ENCODE data around the gene XRCC3.
"Not testable (repeated sequence)": the region's sequence is repeated elsewhere in the genome, so short reads cannot be mapped to it uniquely, and the experiment has no call there.

XRCC3 gene

GRCh38 chr14:103695296-103696069 lies 19.8 kb downstream of the XRCC3 start:
- Histone ChIP-seq H3K27me3 (ENCODE audit: control insufficient read depth in 5 of 5, insufficient read depth in 4 of 5, low read length in 5 of 5) (no peaks in the 10 kb centered on the region), H3K27ac (ENCODE audit: low read depth, low read length) (no peak overlapping the region), H3K36me3 (ENCODE audit: control insufficient read depth in 5 of 5, insufficient read depth in 5 of 5, low read length in 5 of 5) (peaks cover 0 to 73% (median 45%) of the 10 kb centered on the region in 5 donors), H3K9me3 (ENCODE audit: control insufficient read depth in 5 of 5, low read length in 5 of 5) (no peaks in the 10 kb centered on the region), H3K4me1 (ENCODE audit: control insufficient read depth in 5 of 5, insufficient read depth in 5 of 5, low read length in 5 of 5) (peaks cover 10 to 51% (median 43%) of the 10 kb centered on the region in 5 donors), H3K4me3 (ENCODE audit: low read depth in 1 of 5, low read length in 5 of 5) (no peak overlapping the region), H3K9ac (ENCODE audit: low read length in 5 of 5) (no peak overlapping the region)

GRCh38 chr14:103694572-103695026 lies 20.7 kb downstream of the XRCC3 start:
- Histone ChIP-seq H3K4me1 (ENCODE audit: control insufficient read depth in 5 of 5, insufficient read depth in 5 of 5, low read length in 5 of 5) (peaks cover 10 to 43% (median 35%) of the 10 kb centered on the region in 5 donors), H3K9ac (ENCODE audit: low read length in 5 of 5) (no peak overlapping the region), H3K36me3 (ENCODE audit: control insufficient read depth in 5 of 5, insufficient read depth in 5 of 5, low read length in 5 of 5) (peaks cover 0 to 72% (median 48%) of the 10 kb centered on the region in 5 donors), H3K9me3 (ENCODE audit: control insufficient read depth in 5 of 5, low read length in 5 of 5) (no peaks in the 10 kb centered on the region), H3K27me3 (ENCODE audit: control insufficient read depth in 5 of 5, insufficient read depth in 4 of 5, low read length in 5 of 5) (no peaks in the 10 kb centered on the region), H3K27ac (ENCODE audit: low read depth, low read length) (no peak overlapping the region), H3K4me3 (ENCODE audit: low read depth in 1 of 5, low read length in 5 of 5) (no peak overlapping the region)

DNA sequence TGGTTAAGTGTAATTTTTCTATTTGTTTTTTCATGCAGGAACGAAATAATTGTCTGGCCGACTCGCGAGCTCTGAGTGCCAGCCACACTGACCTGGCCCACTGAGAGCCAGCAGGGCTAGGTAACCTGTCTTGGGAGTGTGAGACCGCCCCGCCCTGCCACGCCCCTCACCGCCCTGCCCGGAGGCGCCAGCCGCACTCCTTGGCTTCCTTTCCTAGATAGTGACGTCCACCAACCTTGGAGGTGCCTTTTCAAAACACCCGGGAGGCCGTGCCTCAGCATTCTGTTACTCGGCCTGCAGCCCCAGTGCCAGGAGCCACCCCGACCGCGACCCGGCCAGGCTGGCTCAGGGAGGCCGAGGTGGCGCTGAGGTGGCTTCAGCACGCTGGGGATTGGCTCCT lies 21.7 kb downstream of the XRCC3 start:
- no peaks in the 10 kb centered on the region for H3K27me3 ChIP-seq (ENCODE audit: control insufficient read depth in 5 of 5, insufficient read depth in 4 of 5, low read length in 5 of 5)
- H3K36me3 ChIP-seq (ENCODE audit: control insufficient read depth in 5 of 5, insufficient read depth in 5 of 5, low read length in 5 of 5) = peaks cover 0 to 71% (median 43%) of the 10 kb centered on the region in 5 donors
- H3K4me1 ChIP-seq (ENCODE audit: control insufficient read depth in 5 of 5, insufficient read depth in 5 of 5, low read length in 5 of 5) = peaks cover 13 to 41% (median 38%) of the 10 kb centered on the region in 5 donors
- H3K27ac ChIP-seq (ENCODE audit: low read depth, low read length) = no peak overlapping the region
- H3K4me3 ChIP-seq (ENCODE audit: low read depth in 1 of 5, low read length in 5 of 5) = no peak overlapping the region
- no peaks in the 10 kb centered on the region for H3K9me3 ChIP-seq (ENCODE audit: control insufficient read depth in 5 of 5, low read length in 5 of 5)
- no peak overlapping the region for H3K9ac ChIP-seq (ENCODE audit: low read length in 5 of 5)

DNA sequence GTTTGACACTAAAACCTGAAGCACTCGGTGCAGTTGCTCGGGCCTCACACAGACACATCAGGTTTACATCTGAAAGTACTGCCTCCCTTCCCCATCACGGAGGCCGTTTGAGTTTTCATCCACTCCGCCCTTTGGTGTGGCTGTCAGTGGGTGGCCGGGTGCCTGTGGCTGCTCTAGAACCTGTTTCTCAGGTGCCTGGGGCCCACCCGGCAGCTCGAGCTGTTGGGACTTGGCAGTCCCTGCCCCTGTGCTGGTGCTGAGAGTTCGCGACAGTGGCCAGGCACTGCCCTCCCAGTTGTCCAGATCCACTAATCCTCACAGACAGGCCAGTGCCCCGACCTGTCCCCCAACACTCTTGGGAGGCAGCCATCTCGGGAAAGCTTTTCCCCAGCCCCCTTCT lies 22.4 kb downstream of the XRCC3 start:
- Histone ChIP-seq H3K9me3 (ENCODE audit: control insufficient read depth in 5 of 5, low read length in 5 of 5) (no peaks in the 10 kb centered on the region), H3K9ac (ENCODE audit: low read length in 5 of 5) (no peak overlapping the region), H3K27me3 (ENCODE audit: control insufficient read depth in 5 of 5, insufficient read depth in 4 of 5, low read length in 5 of 5) (no peaks in the 10 kb centered on the region), H3K36me3 (ENCODE audit: control insufficient read depth in 5 of 5, insufficient read depth in 5 of 5, low read length in 5 of 5) (peaks cover 0 to 71% (median 45%) of the 10 kb centered on the region in 5 donors), H3K4me3 (ENCODE audit: low read depth in 1 of 5, low read length in 5 of 5) (no peak overlapping the region), H3K4me1 (ENCODE audit: control insufficient read depth in 5 of 5, insufficient read depth in 5 of 5, low read length in 5 of 5) (peaks cover 13 to 36% (median 32%) of the 10 kb centered on the region in 5 donors), H3K27ac (ENCODE audit: low read depth, low read length) (no peak overlapping the region)

DNA sequence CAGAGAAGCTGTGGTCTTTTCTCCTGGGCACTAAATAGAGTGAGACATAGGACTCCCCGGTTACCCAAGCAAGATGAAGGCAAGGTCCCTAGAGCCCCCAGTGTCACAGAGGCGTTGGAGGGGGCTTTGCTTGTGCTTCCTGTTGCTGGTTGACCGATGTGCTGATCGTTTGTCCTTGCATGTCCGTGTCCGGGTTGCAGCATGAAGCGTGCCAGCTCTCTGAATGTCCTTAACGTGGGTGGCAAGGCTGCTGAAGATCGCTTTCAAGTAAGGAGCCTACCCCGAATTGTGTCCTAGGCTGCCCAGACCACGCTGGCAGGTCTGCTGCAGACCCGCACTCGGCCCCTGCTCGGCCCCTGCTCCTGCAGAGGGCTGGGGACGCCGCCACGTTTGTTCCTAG lies 23.1 kb downstream of the XRCC3 start:
- H3K36me3 ChIP-seq (ENCODE audit: control insufficient read depth in 5 of 5, insufficient read depth in 5 of 5, low read length in 5 of 5) = peaks cover 0 to 68% (median 46%) of the 10 kb centered on the region in 5 donors
- no peak overlapping the region for H3K9ac ChIP-seq (ENCODE audit: low read length in 5 of 5)
- no peaks in the 10 kb centered on the region for H3K27me3 ChIP-seq (ENCODE audit: control insufficient read depth in 5 of 5, insufficient read depth in 4 of 5, low read length in 5 of 5)
- H3K4me1 ChIP-seq (ENCODE audit: control insufficient read depth in 5 of 5, insufficient read depth in 5 of 5, low read length in 5 of 5) = peaks cover 8 to 33% (median 26%) of the 10 kb centered on the region in 5 donors
- no peak overlapping the region for H3K4me3 ChIP-seq (ENCODE audit: low read depth in 1 of 5, low read length in 5 of 5)
- no peak overlapping the region for H3K27ac ChIP-seq (ENCODE audit: low read depth, low read length)
- H3K9me3 ChIP-seq (ENCODE audit: control insufficient read depth in 5 of 5, low read length in 5 of 5) = no peaks in the 10 kb centered on the region

DNA sequence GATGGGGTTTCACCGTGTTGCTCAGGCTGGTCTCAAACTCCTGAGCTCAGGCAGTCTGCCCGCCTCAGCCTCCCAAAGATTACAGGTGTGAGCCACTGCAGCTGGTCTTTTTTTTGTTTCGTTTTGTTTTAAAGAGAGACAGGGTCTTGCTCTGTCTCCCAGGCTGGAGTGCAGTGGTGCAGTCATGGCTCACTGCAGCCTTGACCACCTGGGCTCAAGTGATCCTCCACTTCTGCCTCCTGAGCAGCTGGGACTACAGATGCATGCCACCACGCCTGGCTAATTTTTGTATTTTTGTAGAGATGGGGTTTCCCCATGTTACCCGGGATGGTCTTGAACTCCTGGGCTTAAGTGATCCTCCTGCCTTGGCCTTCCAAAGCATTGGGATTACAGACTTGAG lies 23.6 kb downstream of the XRCC3 start:
- H3K27me3 ChIP-seq (ENCODE audit: control insufficient read depth in 5 of 5, insufficient read depth in 4 of 5, low read length in 5 of 5); H3K4me3 ChIP-seq (ENCODE audit: low read depth in 1 of 5, low read length in 5 of 5); H3K9ac ChIP-seq (ENCODE audit: low read length in 5 of 5); H3K9me3 ChIP-seq (ENCODE audit: control insufficient read depth in 5 of 5, low read length in 5 of 5); H3K27ac ChIP-seq (ENCODE audit: low read depth, low read length): not testable (repeated sequence)
- H3K36me3 ChIP-seq (ENCODE audit: control insufficient read depth in 5 of 5, insufficient read depth in 5 of 5, low read length in 5 of 5) = peaks cover 0 to 73% (median 51%) of the 10 kb centered on the region in 5 donors
- peaks cover 8 to 33% (median 26%) of the 10 kb centered on the region in 5 donors for H3K4me1 ChIP-seq (ENCODE audit: control insufficient read depth in 5 of 5, insufficient read depth in 5 of 5, low read length in 5 of 5)

GRCh38 chr14:103690332-103690731 lies 24.9 kb downstream of the XRCC3 start:
- H3K4me3 ChIP-seq (ENCODE audit: low read depth in 1 of 5, low read length in 5 of 5) = no peak overlapping the region
- no peaks in the 10 kb centered on the region for H3K27me3 ChIP-seq (ENCODE audit: control insufficient read depth in 5 of 5, insufficient read depth in 4 of 5, low read length in 5 of 5)
- peaks cover 5 to 33% (median 29%) of the 10 kb centered on the region in 5 donors for H3K4me1 ChIP-seq (ENCODE audit: control insufficient read depth in 5 of 5, insufficient read depth in 5 of 5, low read length in 5 of 5)
- no peak overlapping the region for H3K9ac ChIP-seq (ENCODE audit: low read length in 5 of 5)
- no peak overlapping the region for H3K27ac ChIP-seq (ENCODE audit: low read depth, low read length)
- peaks cover 0 to 82% (median 60%) of the 10 kb centered on the region in 5 donors for H3K36me3 ChIP-seq (ENCODE audit: control insufficient read depth in 5 of 5, insufficient read depth in 5 of 5, low read length in 5 of 5)
- no peaks in the 10 kb centered on the region for H3K9me3 ChIP-seq (ENCODE audit: control insufficient read depth in 5 of 5, low read length in 5 of 5)

DNA sequence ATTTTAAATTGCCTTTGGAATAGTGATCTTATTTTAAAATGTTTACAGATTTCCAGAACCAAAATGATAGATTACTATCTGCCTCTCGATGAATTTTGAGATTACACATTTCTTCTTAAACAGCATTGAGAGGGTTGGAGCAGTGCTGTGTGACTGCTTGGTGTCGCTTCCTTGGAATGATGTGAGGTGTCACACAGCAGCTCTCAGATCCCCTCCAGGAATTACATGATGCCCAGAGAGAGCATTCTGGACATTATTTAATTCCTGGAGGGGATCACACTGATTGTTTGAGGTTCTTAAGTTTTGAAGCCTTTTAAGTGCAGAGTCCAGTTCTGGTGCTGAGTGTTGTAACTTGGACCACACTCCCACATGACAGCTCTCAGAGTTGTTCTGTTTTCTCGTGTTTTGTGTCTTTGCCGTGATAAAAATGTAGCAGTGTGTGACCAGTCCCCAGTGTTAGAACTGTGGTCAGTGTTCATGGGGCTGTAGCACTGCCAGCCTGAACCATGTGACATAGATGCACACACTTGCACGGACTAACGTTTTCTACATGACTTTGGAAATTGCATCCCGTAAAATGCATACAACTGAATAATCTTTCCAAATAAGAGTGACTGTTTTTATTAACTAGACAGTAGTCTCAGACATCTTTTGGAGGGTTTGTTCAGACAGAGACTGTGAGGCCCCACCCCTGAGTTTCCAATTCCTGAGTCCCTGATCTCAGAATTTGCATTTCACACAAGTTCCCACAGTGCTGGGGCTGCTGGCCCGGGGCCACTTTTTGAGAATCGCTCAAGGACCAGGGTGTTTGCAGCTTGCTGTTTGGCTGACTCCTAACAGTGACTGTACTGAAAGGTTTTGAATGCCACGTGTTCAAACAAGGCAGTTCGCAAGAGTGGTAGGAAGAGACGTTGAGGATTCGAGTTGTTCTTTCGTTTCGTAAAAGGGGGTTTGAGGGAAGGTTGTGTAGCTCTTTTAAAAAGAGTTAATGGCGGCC lies 26.0 kb downstream of the XRCC3 start:
- no peaks in the 10 kb centered on the region for H3K27me3 ChIP-seq (ENCODE audit: control insufficient read depth in 5 of 5, insufficient read depth in 4 of 5, low read length in 5 of 5)
- no peak overlapping the region for H3K9ac ChIP-seq (ENCODE audit: low read length in 5 of 5)
- no peak overlapping the region for H3K4me3 ChIP-seq (ENCODE audit: low read depth in 1 of 5, low read length in 5 of 5)
- no peaks in the 10 kb centered on the region for H3K9me3 ChIP-seq (ENCODE audit: control insufficient read depth in 5 of 5, low read length in 5 of 5)
- no peak overlapping the region for H3K27ac ChIP-seq (ENCODE audit: low read depth, low read length)
- peaks cover 0 to 86% (median 63%) of the 10 kb centered on the region in 5 donors for H3K36me3 ChIP-seq (ENCODE audit: control insufficient read depth in 5 of 5, insufficient read depth in 5 of 5, low read length in 5 of 5)
- H3K4me1 ChIP-seq (ENCODE audit: control insufficient read depth in 5 of 5, insufficient read depth in 5 of 5, low read length in 5 of 5) = peaks cover 5 to 44% (median 39%) of the 10 kb centered on the region in 5 donors

DNA sequence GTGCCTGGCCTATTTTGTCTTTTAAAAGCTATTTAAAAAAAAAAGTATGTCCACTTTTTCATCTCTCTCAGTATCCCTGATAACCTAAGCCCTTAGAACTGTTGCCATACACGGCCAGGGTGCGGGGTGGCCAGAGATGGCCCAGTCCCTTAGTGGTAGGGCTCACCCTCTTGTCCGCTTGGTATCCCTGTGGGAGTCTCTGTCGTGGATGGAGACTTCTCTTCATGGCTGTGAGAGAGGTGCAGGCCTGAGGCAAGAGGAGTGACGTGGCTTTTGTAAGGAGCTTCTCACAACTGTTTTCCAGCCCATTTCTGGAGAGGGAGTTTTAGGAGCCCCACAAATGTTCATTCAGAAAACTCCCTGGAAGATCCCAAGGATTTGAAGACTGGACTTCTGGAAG lies 26.8 kb downstream of the XRCC3 start:
- Histone ChIP-seq H3K27ac (ENCODE audit: low read depth, low read length) (no peak overlapping the region), H3K4me3 (ENCODE audit: low read depth in 1 of 5, low read length in 5 of 5) (no peak overlapping the region), H3K27me3 (ENCODE audit: control insufficient read depth in 5 of 5, insufficient read depth in 4 of 5, low read length in 5 of 5) (no peaks in the 10 kb centered on the region), H3K36me3 (ENCODE audit: control insufficient read depth in 5 of 5, insufficient read depth in 5 of 5, low read length in 5 of 5) (peaks cover 0 to 86% (median 60%) of the 10 kb centered on the region in 5 donors), H3K9me3 (ENCODE audit: control insufficient read depth in 5 of 5, low read length in 5 of 5) (no peaks in the 10 kb centered on the region), H3K9ac (ENCODE audit: low read length in 5 of 5) (no peak overlapping the region), H3K4me1 (ENCODE audit: control insufficient read depth in 5 of 5, insufficient read depth in 5 of 5, low read length in 5 of 5) (peaks cover 5 to 48% (median 42%) of the 10 kb centered on the region in 5 donors)

All from subcutaneous abdominal adipose tissue (tissue), 5 donors.